Measurements from ENCODE around the gene NTM.

The NTM gene

GRCh38 chr11:131404010-131404409 is 33.6 kb downstream of the NTM start:
- TF ChIP-seq CTCF (IDR thresholded peaks at IDR 0.05; ENCODE audit: borderline replicate concordance, insufficient read depth, low read depth, low read length), result no peak
- no peak overlapping the region for H3K4me3 ChIP-seq (ENCODE audit: low read depth, low read length)

- H3K4me3 ChIP-seq (ENCODE audit: low read depth, low read length), result no peak overlapping the region
- TF ChIP-seq CTCF (IDR thresholded peaks at IDR 0.05; ENCODE audit: borderline replicate concordance, insufficient read depth, low read depth, low read length), result peak; percentile 60
Measured at GRCh38 chr11:131408025-131408640, 37.7 kb downstream of the NTM start.

GRCh38 chr11:131409345-131409744 is 38.9 kb downstream of the NTM start:
- H3K4me3 ChIP-seq (ENCODE audit: low read depth, low read length), result no peak overlapping the region
- no peak for TF ChIP-seq CTCF (IDR thresholded peaks at IDR 0.05; ENCODE audit: borderline replicate concordance, insufficient read depth, low read depth, low read length)

- no peak overlapping the region for H3K4me3 ChIP-seq (ENCODE audit: low read depth, low read length)
- TF ChIP-seq CTCF (IDR thresholded peaks at IDR 0.05; ENCODE audit: borderline replicate concordance, insufficient read depth, low read depth, low read length), result no peak
Measured at GRCh38 chr11:131411636-131412035, 41.2 kb downstream of the NTM start.

- no peak overlapping the region for H3K4me3 ChIP-seq (ENCODE audit: low read depth, low read length)
- TF ChIP-seq CTCF (IDR thresholded peaks at IDR 0.05; ENCODE audit: borderline replicate concordance, insufficient read depth, low read depth, low read length), result no peak
Measured at GRCh38 chr11:131412061-131412460, 41.6 kb downstream of the NTM start.

- H3K4me3 ChIP-seq (ENCODE audit: low read depth, low read length), result no peak overlapping the region
- TF ChIP-seq CTCF (IDR thresholded peaks at IDR 0.05; ENCODE audit: borderline replicate concordance, insufficient read depth, low read depth, low read length), result no peak
Measured at GRCh38 chr11:131413217-131413616, 42.8 kb downstream of the NTM start.

- no peak for TF ChIP-seq CTCF (IDR thresholded peaks at IDR 0.05; ENCODE audit: borderline replicate concordance, insufficient read depth, low read depth, low read length)
- no peak overlapping the region for H3K4me3 ChIP-seq (ENCODE audit: low read depth, low read length)
Measured at GRCh38 chr11:131418189-131418588, 47.8 kb downstream of the NTM start.

Data from GM12875 (cell line).